D721Med (cell line): ENCODE measurements around the gene C2orf92.

Source experiments
- DNase-seq: peaks from one replicate; pipeline ENCODE4 v3.0.0; 2011; ENCODE audit warnings: low spot score; ENCODE audit not compliant: insufficient read length
- FAIRE-seq: peaks from 2 replicates; lab custom pipeline; 2011; peaks lifted over from hg19 to GRCh38; lab: Jason Lieb, UNC
- TF ChIP-seq, protein P1 (sequence below): IDR thresholded peaks from 2 replicates; pipeline ENCODE4 v1.5.1; 2012; ENCODE audit warnings: mild to moderate bottlenecking, control low read depth; ENCODE audit not compliant: insufficient read depth; ENCODE audit errors: missing control alignments

Gene C2orf92

GRCh38 chr2:97646977-97647376, 22.5 kb upstream of the C2orf92 start:
- FAIRE-seq: no peak
- no peak for DNase-seq
- TF ChIP-seq, protein P1, sequence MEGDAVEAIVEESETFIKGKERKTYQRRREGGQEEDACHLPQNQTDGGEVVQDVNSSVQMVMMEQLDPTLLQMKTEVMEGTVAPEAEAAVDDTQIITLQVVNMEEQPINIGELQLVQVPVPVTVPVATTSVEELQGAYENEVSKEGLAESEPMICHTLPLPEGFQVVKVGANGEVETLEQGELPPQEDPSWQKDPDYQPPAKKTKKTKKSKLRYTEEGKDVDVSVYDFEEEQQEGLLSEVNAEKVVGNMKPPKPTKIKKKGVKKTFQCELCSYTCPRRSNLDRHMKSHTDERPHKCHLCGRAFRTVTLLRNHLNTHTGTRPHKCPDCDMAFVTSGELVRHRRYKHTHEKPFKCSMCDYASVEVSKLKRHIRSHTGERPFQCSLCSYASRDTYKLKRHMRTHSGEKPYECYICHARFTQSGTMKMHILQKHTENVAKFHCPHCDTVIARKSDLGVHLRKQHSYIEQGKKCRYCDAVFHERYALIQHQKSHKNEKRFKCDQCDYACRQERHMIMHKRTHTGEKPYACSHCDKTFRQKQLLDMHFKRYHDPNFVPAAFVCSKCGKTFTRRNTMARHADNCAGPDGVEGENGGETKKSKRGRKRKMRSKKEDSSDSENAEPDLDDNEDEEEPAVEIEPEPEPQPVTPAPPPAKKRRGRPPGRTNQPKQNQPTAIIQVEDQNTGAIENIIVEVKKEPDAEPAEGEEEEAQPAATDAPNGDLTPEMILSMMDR: no peak

GRCh38 chr2:97651114-97651513, 18.4 kb upstream of the C2orf92 start:
- DNase-seq: no peak
- no peak for FAIRE-seq
- TF ChIP-seq, protein P1: no peak

- FAIRE-seq: no peak
Measured at GRCh38 chr2:97653473-97653872, 16.0 kb upstream of the C2orf92 start.

GRCh38 chr2:97653874-97654273, 15.6 kb upstream of the C2orf92 start:
- TF ChIP-seq, protein P1: no peak
- no peak for FAIRE-seq
- DNase-seq: no peak

More at GRCh38 chr2:97653473-97653872, 16.0 kb upstream of the C2orf92 start:
- DNase-seq: no peak
- TF ChIP-seq, protein P1: no peak

GRCh38 chr2:97654309-97654708, 15.2 kb upstream of the C2orf92 start:
- DNase-seq (no peak), FAIRE-seq (no peak)
- TF ChIP-seq, protein P1: no peak

DNA sequence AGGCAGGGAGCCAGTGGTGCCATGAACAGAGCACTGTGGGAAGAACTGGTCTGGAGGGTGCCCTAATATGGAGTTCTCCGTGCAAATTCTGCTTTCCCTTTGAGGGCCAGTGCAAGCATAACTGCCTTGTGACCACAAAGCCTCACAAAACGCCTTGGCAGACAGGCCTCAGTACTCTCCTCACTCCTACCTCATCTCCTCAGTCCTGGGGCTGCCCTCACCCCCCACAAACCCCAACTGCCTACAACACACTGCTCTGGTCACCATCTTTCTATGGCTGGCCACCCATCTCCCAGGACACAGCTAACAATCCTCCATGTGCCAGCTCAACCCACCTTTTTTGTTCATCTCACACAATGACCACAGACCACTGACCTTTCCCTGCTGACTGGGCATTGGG, 14.7 kb upstream of the C2orf92 start:
- no peak for FAIRE-seq
- no peak for DNase-seq

GRCh38 chr2:97656129-97656755, 13.3 kb upstream of the C2orf92 start:
- DNase-seq (no peak), FAIRE-seq (no peak)
- TF ChIP-seq, protein P1: no peak

More for the DNA sequence above, 14.7 kb upstream of the C2orf92 start:
- TF ChIP-seq, protein P1: no peak
